GM23338 (cell line): ENCODE data around the gene RUVBL1.

Experiments
- CTCF ChIP-seq, 2 experiments: fragments of 200-600 bp in 1 of 2; sonication (generic) in 1 of 2; conservative IDR thresholded peaks; 2 replicates each; pipeline versions ENCODE4 v1.5.1 to v1.6.1; 2016 to 2017; ENCODE audit warnings: antibody characterized with exemption in 2 of 2, low read depth in 2 of 2, mild to moderate bottlenecking in 2 of 2, moderate library complexity in 1 of 2
- EZH2 ChIP-seq: fragments of 200-600 bp; sonication (generic); IDR thresholded peaks from one replicate; pipeline ENCODE4 v1.8.0; 2017; ENCODE audit warnings: antibody characterized with exemption, mild to moderate bottlenecking, low read depth; ENCODE audit not compliant: unreplicated experiment
- EZH2phosphoT487 ChIP-seq: fragments of 200-600 bp; sonication (generic); IDR thresholded peaks from one replicate; pipeline ENCODE4 v1.8.1; 2018; ENCODE audit warnings: antibody characterized with exemption; ENCODE audit not compliant: unreplicated experiment
- POLR2AphosphoS5 ChIP-seq: IDR thresholded peaks from 2 replicates; pipeline ENCODE4 v1.6.1; 2016; ENCODE audit warnings: antibody characterized with exemption, low read depth
- STAT1 ChIP-seq: IDR thresholded peaks from one replicate; pipeline ENCODE4 v1.6.1; 2016; ENCODE audit warnings: antibody characterized with exemption; ENCODE audit not compliant: unreplicated experiment
- TF ChIP-seq, protein P1 (sequence below): fragments of 250-450 bp; sonication (Bioruptor Pico); IDR thresholded peaks from 2 replicates; pipeline ENCODE4 v1.5.0; 2020; ENCODE audit warnings: mild to moderate bottlenecking, moderate library complexity
- TF ChIP-seq, protein P2 (sequence below): IDR thresholded peaks from one replicate; pipeline ENCODE4 v1.6.1; 2018; ENCODE audit warnings: antibody characterized with exemption; ENCODE audit not compliant: unreplicated experiment

- TF ChIP-seq STAT1, result no peak
- TF ChIP-seq, protein P1, sequence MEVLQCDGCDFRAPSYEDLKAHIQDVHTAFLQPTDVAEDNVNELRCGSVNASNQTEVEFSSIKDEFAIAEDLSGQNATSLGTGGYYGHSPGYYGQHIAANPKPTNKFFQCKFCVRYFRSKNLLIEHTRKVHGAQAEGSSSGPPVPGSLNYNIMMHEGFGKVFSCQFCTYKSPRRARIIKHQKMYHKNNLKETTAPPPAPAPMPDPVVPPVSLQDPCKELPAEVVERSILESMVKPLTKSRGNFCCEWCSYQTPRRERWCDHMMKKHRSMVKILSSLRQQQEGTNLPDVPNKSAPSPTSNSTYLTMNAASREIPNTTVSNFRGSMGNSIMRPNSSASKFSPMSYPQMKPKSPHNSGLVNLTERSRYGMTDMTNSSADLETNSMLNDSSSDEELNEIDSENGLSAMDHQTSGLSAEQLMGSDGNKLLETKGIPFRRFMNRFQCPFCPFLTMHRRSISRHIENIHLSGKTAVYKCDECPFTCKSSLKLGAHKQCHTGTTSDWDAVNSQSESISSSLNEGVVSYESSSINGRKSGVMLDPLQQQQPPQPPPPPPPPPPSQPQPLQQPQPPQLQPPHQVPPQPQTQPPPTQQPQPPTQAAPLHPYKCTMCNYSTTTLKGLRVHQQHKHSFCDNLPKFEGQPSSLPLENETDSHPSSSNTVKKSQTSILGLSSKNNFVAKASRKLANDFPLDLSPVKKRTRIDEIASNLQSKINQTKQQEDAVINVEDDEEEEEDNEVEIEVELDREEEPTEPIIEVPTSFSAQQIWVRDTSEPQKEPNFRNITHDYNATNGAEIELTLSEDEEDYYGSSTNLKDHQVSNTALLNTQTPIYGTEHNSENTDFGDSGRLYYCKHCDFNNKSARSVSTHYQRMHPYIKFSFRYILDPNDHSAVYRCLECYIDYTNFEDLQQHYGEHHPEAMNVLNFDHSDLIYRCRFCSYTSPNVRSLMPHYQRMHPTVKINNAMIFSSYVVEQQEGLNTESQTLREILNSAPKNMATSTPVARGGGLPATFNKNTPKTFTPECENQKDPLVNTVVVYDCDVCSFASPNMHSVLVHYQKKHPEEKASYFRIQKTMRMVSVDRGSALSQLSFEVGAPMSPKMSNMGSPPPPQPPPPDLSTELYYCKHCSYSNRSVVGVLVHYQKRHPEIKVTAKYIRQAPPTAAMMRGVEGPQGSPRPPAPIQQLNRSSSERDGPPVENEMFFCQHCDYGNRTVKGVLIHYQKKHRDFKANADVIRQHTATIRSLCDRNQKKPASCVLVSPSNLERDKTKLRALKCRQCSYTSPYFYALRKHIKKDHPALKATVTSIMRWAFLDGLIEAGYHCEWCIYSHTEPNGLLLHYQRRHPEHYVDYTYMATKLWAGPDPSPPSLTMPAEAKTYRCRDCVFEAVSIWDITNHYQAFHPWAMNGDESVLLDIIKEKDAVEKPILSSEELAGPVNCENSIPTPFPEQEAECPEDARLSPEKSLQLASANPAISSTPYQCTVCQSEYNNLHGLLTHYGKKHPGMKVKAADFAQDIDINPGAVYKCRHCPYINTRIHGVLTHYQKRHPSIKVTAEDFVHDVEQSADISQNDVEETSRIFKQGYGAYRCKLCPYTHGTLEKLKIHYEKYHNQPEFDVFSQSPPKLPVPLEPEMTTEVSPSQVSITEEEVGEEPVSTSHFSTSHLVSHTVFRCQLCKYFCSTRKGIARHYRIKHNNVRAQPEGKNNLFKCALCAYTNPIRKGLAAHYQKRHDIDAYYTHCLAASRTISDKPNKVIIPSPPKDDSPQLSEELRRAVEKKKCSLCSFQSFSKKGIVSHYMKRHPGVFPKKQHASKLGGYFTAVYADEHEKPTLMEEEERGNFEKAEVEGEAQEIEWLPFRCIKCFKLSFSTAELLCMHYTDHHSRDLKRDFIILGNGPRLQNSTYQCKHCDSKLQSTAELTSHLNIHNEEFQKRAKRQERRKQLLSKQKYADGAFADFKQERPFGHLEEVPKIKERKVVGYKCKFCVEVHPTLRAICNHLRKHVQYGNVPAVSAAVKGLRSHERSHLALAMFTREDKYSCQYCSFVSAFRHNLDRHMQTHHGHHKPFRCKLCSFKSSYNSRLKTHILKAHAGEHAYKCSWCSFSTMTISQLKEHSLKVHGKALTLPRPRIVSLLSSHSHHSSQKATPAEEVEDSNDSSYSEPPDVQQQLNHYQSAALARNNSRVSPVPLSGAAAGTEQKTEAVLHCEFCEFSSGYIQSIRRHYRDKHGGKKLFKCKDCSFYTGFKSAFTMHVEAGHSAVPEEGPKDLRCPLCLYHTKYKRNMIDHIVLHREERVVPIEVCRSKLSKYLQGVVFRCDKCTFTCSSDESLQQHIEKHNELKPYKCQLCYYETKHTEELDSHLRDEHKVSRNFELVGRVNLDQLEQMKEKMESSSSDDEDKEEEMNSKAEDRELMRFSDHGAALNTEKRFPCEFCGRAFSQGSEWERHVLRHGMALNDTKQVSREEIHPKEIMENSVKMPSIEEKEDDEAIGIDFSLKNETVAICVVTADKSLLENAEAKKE, result no peak
- no peak for TF ChIP-seq POLR2AphosphoS5
- TF ChIP-seq CTCF (conservative IDR thresholded peaks at IDR 0.05; ENCODE audit: low read depth in 2 of 2), result no peak
- TF ChIP-seq, protein P2, sequence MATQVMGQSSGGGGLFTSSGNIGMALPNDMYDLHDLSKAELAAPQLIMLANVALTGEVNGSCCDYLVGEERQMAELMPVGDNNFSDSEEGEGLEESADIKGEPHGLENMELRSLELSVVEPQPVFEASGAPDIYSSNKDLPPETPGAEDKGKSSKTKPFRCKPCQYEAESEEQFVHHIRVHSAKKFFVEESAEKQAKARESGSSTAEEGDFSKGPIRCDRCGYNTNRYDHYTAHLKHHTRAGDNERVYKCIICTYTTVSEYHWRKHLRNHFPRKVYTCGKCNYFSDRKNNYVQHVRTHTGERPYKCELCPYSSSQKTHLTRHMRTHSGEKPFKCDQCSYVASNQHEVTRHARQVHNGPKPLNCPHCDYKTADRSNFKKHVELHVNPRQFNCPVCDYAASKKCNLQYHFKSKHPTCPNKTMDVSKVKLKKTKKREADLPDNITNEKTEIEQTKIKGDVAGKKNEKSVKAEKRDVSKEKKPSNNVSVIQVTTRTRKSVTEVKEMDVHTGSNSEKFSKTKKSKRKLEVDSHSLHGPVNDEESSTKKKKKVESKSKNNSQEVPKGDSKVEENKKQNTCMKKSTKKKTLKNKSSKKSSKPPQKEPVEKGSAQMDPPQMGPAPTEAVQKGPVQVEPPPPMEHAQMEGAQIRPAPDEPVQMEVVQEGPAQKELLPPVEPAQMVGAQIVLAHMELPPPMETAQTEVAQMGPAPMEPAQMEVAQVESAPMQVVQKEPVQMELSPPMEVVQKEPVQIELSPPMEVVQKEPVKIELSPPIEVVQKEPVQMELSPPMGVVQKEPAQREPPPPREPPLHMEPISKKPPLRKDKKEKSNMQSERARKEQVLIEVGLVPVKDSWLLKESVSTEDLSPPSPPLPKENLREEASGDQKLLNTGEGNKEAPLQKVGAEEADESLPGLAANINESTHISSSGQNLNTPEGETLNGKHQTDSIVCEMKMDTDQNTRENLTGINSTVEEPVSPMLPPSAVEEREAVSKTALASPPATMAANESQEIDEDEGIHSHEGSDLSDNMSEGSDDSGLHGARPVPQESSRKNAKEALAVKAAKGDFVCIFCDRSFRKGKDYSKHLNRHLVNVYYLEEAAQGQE, result no peak
- TF ChIP-seq EZH2phosphoT487, result no peak
- no peak for TF ChIP-seq EZH2
Observed at GRCh38 chr3:128033102-128033501, 90.5 kb downstream of the RUVBL1 start.
